ENCODE measurements around the gene DNAAF3.

DNA sequence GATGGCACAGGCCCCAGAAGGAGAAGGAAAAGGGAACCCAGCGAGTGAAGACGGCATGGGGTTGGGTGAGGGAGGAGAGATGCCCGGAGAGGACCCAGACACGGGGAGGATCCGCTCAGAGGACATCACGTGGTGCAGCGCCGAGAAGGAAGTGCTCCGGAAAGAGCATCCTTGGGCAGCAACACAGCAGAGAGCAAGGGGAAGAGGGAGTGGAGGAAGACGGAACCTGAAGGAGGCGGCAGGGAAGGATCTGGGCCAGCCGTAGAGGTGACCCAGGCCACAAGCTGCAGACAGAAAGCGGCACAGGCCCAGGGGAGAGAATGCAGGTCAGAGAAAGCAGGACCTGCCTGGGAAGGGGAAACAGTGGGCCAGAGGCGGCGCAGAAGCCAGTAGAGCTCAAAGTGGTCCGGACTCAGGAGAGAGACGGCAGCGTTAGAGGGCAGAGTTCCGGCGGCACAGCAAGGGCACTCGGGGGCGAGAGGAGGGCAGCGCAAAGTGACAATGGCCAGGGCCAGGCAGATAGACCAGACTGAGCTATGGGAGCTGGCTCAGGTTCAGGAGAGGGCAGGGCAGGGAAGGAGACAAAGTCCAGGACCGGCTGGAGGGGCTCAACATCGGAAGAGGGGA is 50.1 kb downstream of the DNAAF3 start:
- TF ChIP-seq, protein P1, sequence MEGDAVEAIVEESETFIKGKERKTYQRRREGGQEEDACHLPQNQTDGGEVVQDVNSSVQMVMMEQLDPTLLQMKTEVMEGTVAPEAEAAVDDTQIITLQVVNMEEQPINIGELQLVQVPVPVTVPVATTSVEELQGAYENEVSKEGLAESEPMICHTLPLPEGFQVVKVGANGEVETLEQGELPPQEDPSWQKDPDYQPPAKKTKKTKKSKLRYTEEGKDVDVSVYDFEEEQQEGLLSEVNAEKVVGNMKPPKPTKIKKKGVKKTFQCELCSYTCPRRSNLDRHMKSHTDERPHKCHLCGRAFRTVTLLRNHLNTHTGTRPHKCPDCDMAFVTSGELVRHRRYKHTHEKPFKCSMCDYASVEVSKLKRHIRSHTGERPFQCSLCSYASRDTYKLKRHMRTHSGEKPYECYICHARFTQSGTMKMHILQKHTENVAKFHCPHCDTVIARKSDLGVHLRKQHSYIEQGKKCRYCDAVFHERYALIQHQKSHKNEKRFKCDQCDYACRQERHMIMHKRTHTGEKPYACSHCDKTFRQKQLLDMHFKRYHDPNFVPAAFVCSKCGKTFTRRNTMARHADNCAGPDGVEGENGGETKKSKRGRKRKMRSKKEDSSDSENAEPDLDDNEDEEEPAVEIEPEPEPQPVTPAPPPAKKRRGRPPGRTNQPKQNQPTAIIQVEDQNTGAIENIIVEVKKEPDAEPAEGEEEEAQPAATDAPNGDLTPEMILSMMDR (IDR thresholded peaks at IDR 0.05), result no peak
- TF ChIP-seq POLR2A (IDR thresholded peaks at IDR 0.05), result no peak

Data from lower leg skin (tissue), 3 donors.